ENCODE results near the gene TRMT112.
A peak's percentile ranks its signal among the peaks of the same experiment; 100 is the strongest.

TRMT112 gene

GRCh38 chr11:64275031-64275800 lies 42.1 kb downstream of the TRMT112 start:
- DNase-seq (ENCODE audit: low read depth) = no peak

- peak; percentile 96 for DNase-seq (ENCODE audit: low read depth)
These were observed 47.7 kb downstream of the TRMT112 start for GRCh38 chr11:64269540-64270220.

- peak; percentile 11 for DNase-seq (ENCODE audit: low read depth)
These were observed 48.3 kb downstream of the TRMT112 start for GRCh38 chr11:64268893-64269539.

- no peak for DNase-seq (ENCODE audit: low read depth)
These were observed 49.1 kb downstream of the TRMT112 start for GRCh38 chr11:64268025-64268892.

GRCh38 chr11:64267207-64267945 lies 50.0 kb downstream of the TRMT112 start:
- DNase-seq (ENCODE audit: low read depth) = no peak
